VCaP (cell line): ENCODE data around the gene OR10H3.

ENCODE experiments used
- H3K27ac ChIP-seq: fragments of 450-650 bp; 2 replicates; pipeline ENCODE4 v1.5.1; 2017
- CTCF ChIP-seq: fragments of 450-650 bp; conservative IDR thresholded peaks from 2 replicates; pipeline ENCODE4 v1.5.1; 2017; ENCODE audit warnings: mild to moderate bottlenecking, moderate library complexity

Gene OR10H3

GRCh38 chr19:15776991-15777970 is 39.5 kb downstream of the OR10H3 start:
- no peak for TF ChIP-seq CTCF
- H3K27ac ChIP-seq = no peak overlapping the region

- H3K27ac ChIP-seq = peak overlapping the region; percentile 95
- peak; percentile 26 for TF ChIP-seq CTCF
Measured at GRCh38 chr19:15779756-15780476, 42.1 kb downstream of the OR10H3 start.

GRCh38 chr19:15780610-15781418 is 43.0 kb downstream of the OR10H3 start:
- TF ChIP-seq CTCF = no peak
- H3K27ac ChIP-seq = peak overlapping the region; percentile 95

- peak overlapping the region; percentile 95 for H3K27ac ChIP-seq
- no peak for TF ChIP-seq CTCF
Measured at GRCh38 chr19:15781661-15782060, 43.9 kb downstream of the OR10H3 start.

GRCh38 chr19:15782211-15782610 is 44.4 kb downstream of the OR10H3 start:
- peak overlapping the region; percentile 95 for H3K27ac ChIP-seq
- TF ChIP-seq CTCF = no peak

- H3K27ac ChIP-seq = peak overlapping the region; percentile 95
Measured at GRCh38 chr19:15782896-15783295, 45.1 kb downstream of the OR10H3 start.

- TF ChIP-seq CTCF = no peak
- no peak within 1 kb of the TSS for H3K27ac ChIP-seq
Measured at GRCh38 chr19:15787611-15788155, 49.9 kb downstream of the OR10H3 start, which contains the start of gene OR10H5. TSS of gene OR10H5 (plus strand) at chr19:15787661. CDS start at chr19:15794049, 6,388 bp downstream.
